DND-41 (cell line): ENCODE data around the gene PTS.

Experiments
- EZH2 ChIP-seq: IDR thresholded peaks from 3 replicates; pipeline ENCODE4 v1.6.1; 2012; ENCODE audit warnings: borderline replicate concordance, low read depth, mild to moderate bottlenecking, moderate library complexity, low read length, inconsistent platforms; ENCODE audit not compliant: severe bottlenecking
- TF ChIP-seq, protein P1 (sequence below): IDR thresholded peaks from 2 replicates; pipeline ENCODE4 v1.5.1; 2012; ENCODE audit warnings: borderline replicate concordance, low read length, moderate library complexity, mild to moderate bottlenecking; ENCODE audit not compliant: poor library complexity, severe bottlenecking; ENCODE audit errors: extremely low read depth

DNA sequence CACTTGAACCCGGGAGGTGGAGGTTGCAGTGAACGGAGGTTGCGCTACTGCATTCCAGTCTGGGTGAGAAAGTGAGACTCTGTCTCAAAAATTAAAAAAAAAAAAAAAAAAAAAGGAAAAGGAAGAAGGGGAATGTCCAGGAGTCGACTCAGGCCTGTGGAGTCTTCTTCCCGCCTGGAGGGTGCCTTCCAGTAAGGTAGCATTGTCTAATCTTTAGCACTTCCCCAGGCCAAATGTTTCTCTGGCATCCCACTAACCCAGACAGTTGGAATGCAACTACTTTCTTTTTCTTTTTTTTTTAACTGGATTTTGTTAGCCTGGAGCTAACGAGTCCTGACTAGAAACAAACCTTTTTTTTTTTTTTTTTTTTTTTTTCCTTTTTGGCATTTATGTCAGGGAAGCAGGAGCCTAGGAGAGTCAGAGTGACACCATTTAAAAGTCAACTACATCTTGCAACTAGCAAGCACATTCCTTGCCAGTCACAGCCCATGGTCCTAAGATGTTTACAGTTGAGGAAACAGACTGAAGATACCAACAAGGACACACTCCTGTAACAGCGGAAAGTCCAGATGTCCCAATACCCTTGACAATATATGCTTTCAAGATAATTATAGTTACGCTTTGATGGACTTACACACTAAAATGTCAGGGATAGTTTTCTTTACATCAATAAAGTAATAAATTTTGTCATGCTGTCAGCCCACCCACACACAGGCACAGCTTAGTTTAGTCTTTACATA lies 23.8 kb downstream of the PTS start:
- TF ChIP-seq, protein P1, sequence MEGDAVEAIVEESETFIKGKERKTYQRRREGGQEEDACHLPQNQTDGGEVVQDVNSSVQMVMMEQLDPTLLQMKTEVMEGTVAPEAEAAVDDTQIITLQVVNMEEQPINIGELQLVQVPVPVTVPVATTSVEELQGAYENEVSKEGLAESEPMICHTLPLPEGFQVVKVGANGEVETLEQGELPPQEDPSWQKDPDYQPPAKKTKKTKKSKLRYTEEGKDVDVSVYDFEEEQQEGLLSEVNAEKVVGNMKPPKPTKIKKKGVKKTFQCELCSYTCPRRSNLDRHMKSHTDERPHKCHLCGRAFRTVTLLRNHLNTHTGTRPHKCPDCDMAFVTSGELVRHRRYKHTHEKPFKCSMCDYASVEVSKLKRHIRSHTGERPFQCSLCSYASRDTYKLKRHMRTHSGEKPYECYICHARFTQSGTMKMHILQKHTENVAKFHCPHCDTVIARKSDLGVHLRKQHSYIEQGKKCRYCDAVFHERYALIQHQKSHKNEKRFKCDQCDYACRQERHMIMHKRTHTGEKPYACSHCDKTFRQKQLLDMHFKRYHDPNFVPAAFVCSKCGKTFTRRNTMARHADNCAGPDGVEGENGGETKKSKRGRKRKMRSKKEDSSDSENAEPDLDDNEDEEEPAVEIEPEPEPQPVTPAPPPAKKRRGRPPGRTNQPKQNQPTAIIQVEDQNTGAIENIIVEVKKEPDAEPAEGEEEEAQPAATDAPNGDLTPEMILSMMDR: no peak
- TF ChIP-seq EZH2: no peak
